Inflammatory macrophage treated with lipopolysaccharide for 1 hour (primary cell): ENCODE results near the gene FABP6.

Experiments
- DNase-seq, 2 donors: peaks; one replicate each; pipeline ENCODE4 v3.0.0-alpha.2; 2020 to 2022

FABP6 gene

GRCh38 chr5:160263326-160263855, 34.1 kb downstream of the FABP6 start:
- no peak for DNase-seq

GRCh38 chr5:160266044-160266443, 36.7 kb downstream of the FABP6 start:
- DNase-seq: no peak

- no peak for DNase-seq
Measured at GRCh38 chr5:160266752-160267345, 37.5 kb downstream of the FABP6 start.

- peak; percentile 26 for DNase-seq
Measured at GRCh38 chr5:160268121-160268520, 38.8 kb downstream of the FABP6 start.

GRCh38 chr5:160269017-160269416, 39.7 kb downstream of the FABP6 start:
- peak; percentile 95 to 97 for DNase-seq

- no peak for DNase-seq
Measured at GRCh38 chr5:160270704-160271103, 41.4 kb downstream of the FABP6 start.

- no peak for DNase-seq
Measured at GRCh38 chr5:160271396-160271795, 42.1 kb downstream of the FABP6 start.

- no peak for DNase-seq
Measured at GRCh38 chr5:160271836-160272235, 42.5 kb downstream of the FABP6 start.

GRCh38 chr5:160272264-160272663, 43.0 kb downstream of the FABP6 start:
- DNase-seq: no peak

- DNase-seq: no peak
Measured at GRCh38 chr5:160272889-160273288, 43.6 kb downstream of the FABP6 start.

GRCh38 chr5:160274483-160274931, 45.2 kb downstream of the FABP6 start:
- no peak for DNase-seq

GRCh38 chr5:160278343-160278742, 49.0 kb downstream of the FABP6 start:
- no peak for DNase-seq

GRCh38 chr5:160280384-160281095, 51.2 kb downstream of the FABP6 start:
- no peak for DNase-seq

GRCh38 chr5:160281275-160281674, 52.0 kb downstream of the FABP6 start:
- no peak for DNase-seq

GRCh38 chr5:160284291-160284873, 55.1 kb downstream of the FABP6 start:
- DNase-seq: no peak

GRCh38 chr5:160285316-160285715, 56.0 kb downstream of the FABP6 start:
- DNase-seq: peak in 1 of 2 donors; percentile 15

- DNase-seq: no peak
Measured at GRCh38 chr5:160286947-160287346, 57.6 kb downstream of the FABP6 start.

- DNase-seq: no peak
Measured at GRCh38 chr5:160287378-160288051, 58.2 kb downstream of the FABP6 start.
